ENCODE data around the gene LRP1.

GRCh38 chr12:57139796-57140649, 11.7 kb downstream of the LRP1 start:
- TF ChIP-seq YY1 (IDR thresholded peaks at IDR 0.05; ENCODE audit: insufficient read depth, insufficient read length) (no peak), SUZ12 (IDR thresholded peaks at IDR 0.05; ENCODE audit: extremely low read depth, insufficient read depth, insufficient read length) (no peak), ZNF274 (IDR thresholded peaks at IDR 0.05; ENCODE audit: low read depth, low read length) (no peak)

Measured in NT2/D1 (cell line).